ENCODE results near the gene OPTC.

OPTC gene

DNA sequence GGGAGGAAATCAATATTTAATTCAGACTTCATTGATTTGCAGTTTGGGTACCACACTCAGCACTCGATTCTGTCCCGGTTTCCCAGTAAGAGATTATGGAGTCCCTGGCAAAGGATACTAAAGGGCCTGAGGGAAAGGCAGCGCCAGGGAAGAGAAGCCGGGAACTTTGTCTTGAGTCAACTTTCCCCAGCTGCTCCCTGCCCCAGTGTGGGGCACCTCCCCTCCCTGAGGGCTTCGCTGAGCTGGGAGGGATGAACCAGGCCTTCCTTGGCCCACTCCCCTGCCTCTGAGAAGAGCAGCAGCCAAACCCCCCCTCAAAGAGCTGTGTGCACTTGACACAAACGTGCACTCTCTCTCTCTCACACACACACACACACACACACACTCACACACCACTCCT lies 32.6 kb downstream of the OPTC start:
- Histone ChIP-seq H3K9ac (ENCODE audit: low read length) (no peak overlapping the region), H3K9me3 (replicated peaks; ENCODE audit: insufficient read depth, low read length) (no peaks in the 10 kb centered on the region), H3K79me2 (ENCODE audit: low read length) (no peaks in the 10 kb centered on the region), H3K36me3 (replicated peaks; ENCODE audit: insufficient read depth, low read length) (no peaks in the 10 kb centered on the region), H3K4me1 (ENCODE audit: low read length) (no peaks in the 10 kb centered on the region), H3K27ac (ENCODE audit: low read length) (no peak overlapping the region), H2AFZ (ENCODE audit: low read length) (no peak overlapping the region), H3K4me3 (ENCODE audit: low read length) (no peak overlapping the region), H3K27me3 (replicated peaks; ENCODE audit: insufficient read depth, low read length) (no peaks in the 10 kb centered on the region), H3K9me2 (replicated peaks; ENCODE audit: insufficient read depth, low read length) (no peaks in the 10 kb centered on the region), H3K4me2 (ENCODE audit: low read depth, low read length) (no peak overlapping the region), H3F3A (ENCODE audit: insufficient read depth, low read length) (no peaks in the 10 kb centered on the region), H4K20me1 (ENCODE audit: insufficient read depth, low read length) (no peaks in the 10 kb centered on the region)
- no peak for DNase-seq
- TF ChIP-seq EZH2phosphoT487 (IDR thresholded peaks at IDR 0.05; ENCODE audit: low read length) (no peak), EZH2 (optimal IDR thresholded peaks at IDR 0.05; ENCODE audit: low read depth, low read length) (no peak)
- TF ChIP-seq, protein P1, sequence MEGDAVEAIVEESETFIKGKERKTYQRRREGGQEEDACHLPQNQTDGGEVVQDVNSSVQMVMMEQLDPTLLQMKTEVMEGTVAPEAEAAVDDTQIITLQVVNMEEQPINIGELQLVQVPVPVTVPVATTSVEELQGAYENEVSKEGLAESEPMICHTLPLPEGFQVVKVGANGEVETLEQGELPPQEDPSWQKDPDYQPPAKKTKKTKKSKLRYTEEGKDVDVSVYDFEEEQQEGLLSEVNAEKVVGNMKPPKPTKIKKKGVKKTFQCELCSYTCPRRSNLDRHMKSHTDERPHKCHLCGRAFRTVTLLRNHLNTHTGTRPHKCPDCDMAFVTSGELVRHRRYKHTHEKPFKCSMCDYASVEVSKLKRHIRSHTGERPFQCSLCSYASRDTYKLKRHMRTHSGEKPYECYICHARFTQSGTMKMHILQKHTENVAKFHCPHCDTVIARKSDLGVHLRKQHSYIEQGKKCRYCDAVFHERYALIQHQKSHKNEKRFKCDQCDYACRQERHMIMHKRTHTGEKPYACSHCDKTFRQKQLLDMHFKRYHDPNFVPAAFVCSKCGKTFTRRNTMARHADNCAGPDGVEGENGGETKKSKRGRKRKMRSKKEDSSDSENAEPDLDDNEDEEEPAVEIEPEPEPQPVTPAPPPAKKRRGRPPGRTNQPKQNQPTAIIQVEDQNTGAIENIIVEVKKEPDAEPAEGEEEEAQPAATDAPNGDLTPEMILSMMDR (IDR thresholded peaks at IDR 0.05; ENCODE audit: low read length): no peak

DNA sequence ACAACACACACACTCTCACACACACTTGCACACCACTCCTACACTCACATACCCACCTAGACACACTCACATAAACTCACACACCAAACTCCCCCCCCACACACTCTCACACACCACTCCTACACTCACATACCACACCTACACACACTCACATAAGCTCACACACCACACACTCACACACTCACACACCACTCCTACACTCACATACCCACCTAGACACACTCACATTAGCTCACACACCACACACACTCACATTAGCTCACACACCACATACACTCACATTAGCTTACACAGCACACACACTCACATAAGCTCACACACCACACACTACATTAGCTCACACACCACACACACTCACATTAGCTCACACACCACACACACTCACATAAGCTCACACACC lies 33.1 kb downstream of the OPTC start:
- Histone ChIP-seq H3K36me3 (replicated peaks; ENCODE audit: insufficient read depth, low read length) (no peaks in the 10 kb centered on the region), H3K4me1 (ENCODE audit: low read length) (no peaks in the 10 kb centered on the region), H3K27ac (ENCODE audit: low read length) (no peak overlapping the region), H3K4me2 (ENCODE audit: low read depth, low read length) (no peak overlapping the region), H3K9me3 (replicated peaks; ENCODE audit: insufficient read depth, low read length) (no peaks in the 10 kb centered on the region), H3K27me3 (replicated peaks; ENCODE audit: insufficient read depth, low read length) (no peaks in the 10 kb centered on the region), H3K9me2 (replicated peaks; ENCODE audit: insufficient read depth, low read length) (no peaks in the 10 kb centered on the region), H3K79me2 (ENCODE audit: low read length) (no peaks in the 10 kb centered on the region), H3K9ac (ENCODE audit: low read length) (no peak overlapping the region), H2AFZ (ENCODE audit: low read length) (no peak overlapping the region), H3F3A (ENCODE audit: insufficient read depth, low read length) (no peaks in the 10 kb centered on the region), H3K4me3 (ENCODE audit: low read length) (no peak overlapping the region), H4K20me1 (ENCODE audit: insufficient read depth, low read length) (no peaks in the 10 kb centered on the region)
- TF ChIP-seq EZH2 (optimal IDR thresholded peaks at IDR 0.05; ENCODE audit: low read depth, low read length) (no peak), EZH2phosphoT487 (IDR thresholded peaks at IDR 0.05; ENCODE audit: low read length) (no peak)
- TF ChIP-seq, protein P1 (IDR thresholded peaks at IDR 0.05; ENCODE audit: low read length): no peak
- DNase-seq: no peak

DNA sequence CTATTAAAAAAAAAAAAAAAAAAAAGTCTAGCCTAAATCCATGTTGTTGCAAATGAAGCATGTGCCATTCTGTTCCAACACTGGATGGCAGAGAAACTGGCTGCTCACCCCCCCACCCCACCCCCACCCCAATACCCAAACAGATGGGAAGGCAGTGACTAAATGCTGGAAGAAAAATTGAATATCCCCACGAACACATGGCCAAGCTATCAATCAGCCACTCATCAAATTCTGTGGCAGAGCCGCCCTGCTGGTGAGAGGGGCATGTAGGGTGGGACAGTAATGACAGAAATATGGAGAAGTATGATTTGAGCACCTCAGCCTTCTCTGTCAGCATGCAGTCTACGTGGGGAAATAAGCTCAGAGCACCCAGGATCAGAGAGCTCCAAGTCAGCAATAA lies 34.1 kb downstream of the OPTC start:
- no peaks in the 10 kb centered on the region for H3K36me3 ChIP-seq (replicated peaks; ENCODE audit: insufficient read depth, low read length)
- H3K9me2 ChIP-seq (replicated peaks; ENCODE audit: insufficient read depth, low read length): no peaks in the 10 kb centered on the region
- no peak overlapping the region for H3K27ac ChIP-seq (ENCODE audit: low read length)
- no peaks in the 10 kb centered on the region for H3K79me2 ChIP-seq (ENCODE audit: low read length)
- no peak overlapping the region for H2AFZ ChIP-seq (ENCODE audit: low read length)
- no peaks in the 10 kb centered on the region for H3K27me3 ChIP-seq (replicated peaks; ENCODE audit: insufficient read depth, low read length)
- H3K4me2 ChIP-seq (ENCODE audit: low read depth, low read length): no peak overlapping the region
- no peaks in the 10 kb centered on the region for H3F3A ChIP-seq (ENCODE audit: insufficient read depth, low read length)
- no peak overlapping the region for H3K9ac ChIP-seq (ENCODE audit: low read length)
- H3K4me3 ChIP-seq (ENCODE audit: low read length): no peak overlapping the region
- H3K9me3 ChIP-seq (replicated peaks; ENCODE audit: insufficient read depth, low read length): no peaks in the 10 kb centered on the region
- DNase-seq: no peak
- TF ChIP-seq, protein P1 (IDR thresholded peaks at IDR 0.05; ENCODE audit: low read length): no peak
- TF ChIP-seq EZH2phosphoT487 (IDR thresholded peaks at IDR 0.05; ENCODE audit: low read length): no peak
- no peak for TF ChIP-seq EZH2 (optimal IDR thresholded peaks at IDR 0.05; ENCODE audit: low read depth, low read length)
- no peaks in the 10 kb centered on the region for H3K4me1 ChIP-seq (ENCODE audit: low read length)
- H4K20me1 ChIP-seq (ENCODE audit: insufficient read depth, low read length): no peaks in the 10 kb centered on the region
